HEK293 (cell line): ENCODE results near the gene MPC1.

Source experiments
- CTCF ChIA-PET: fragments of 350-600 bp; formaldehyde crosslinking; extraction: SDS; loops from one replicate; lab custom pipeline; 2021; ENCODE audit warnings: antibody characterized with exemption; lab: Yijun Ruan, JAX
- POLR2A ChIA-PET: fragments of 300-600 bp; formaldehyde crosslinking; extraction: SDS; loops from one replicate; lab custom pipeline; 2020; ENCODE audit warnings: antibody characterized with exemption, inconsistent platforms; lab: Yijun Ruan, JAX
- H3K27ac ChIP-seq: fragments of 200-500 bp; sonication (Bioruptor generic); 2 replicates; pipeline ENCODE4 v1.5.1; 2014; ENCODE audit warnings: low read depth, low read length, control low read depth, inconsistent platforms; ENCODE audit errors: extremely low read depth
- H3K36me3 ChIP-seq, 2 experiments: fragments of 200-500 bp in 1 of 2; sonication (Bioruptor generic) in 1 of 2; 1 replicate in 1 of 2; 2 replicates in 1 of 2; pipeline ENCODE4 v1.5.1; 2014 to 2017; ENCODE audit warnings: inconsistent platforms in 2 of 2, low read length in 2 of 2; ENCODE audit not compliant: control insufficient read depth in 2 of 2, insufficient read depth in 1 of 2
- H3K4me1 ChIP-seq: fragments of 200-500 bp; sonication (Bioruptor generic); 2 replicates; pipeline ENCODE4 v1.5.1; 2014; ENCODE audit warnings: mild to moderate bottlenecking, low read length, inconsistent platforms; ENCODE audit not compliant: control insufficient read depth, insufficient read depth
- H3K4me3 ChIP-seq: 2 replicates; pipeline ENCODE4 v1.5.1; 2011; ENCODE audit warnings: low read depth, mild to moderate bottlenecking, control low read depth, low read length, moderate library complexity
- H3K9me3 ChIP-seq: fragments of 200-500 bp; sonication (Bioruptor generic); 2 replicates; pipeline ENCODE4 v1.5.1; 2014; ENCODE audit warnings: low read depth, low read length, inconsistent platforms; ENCODE audit not compliant: control insufficient read depth, insufficient read depth
- GFI1B ChIP-seq: fragments of 450-650 bp; formaldehyde crosslinking; IDR thresholded peaks from 2 replicates; pipeline ENCODE4 v1.5.1; 2016; ENCODE audit warnings: missing biosample characterization, missing genetic modification characterization
- KLF1 ChIP-seq: fragments of 450-650 bp; formaldehyde crosslinking; IDR thresholded peaks from 2 replicates; pipeline ENCODE4 v1.5.1; 2016; ENCODE audit warnings: missing biosample characterization, missing genetic modification characterization
- KLF9 ChIP-seq: fragments of 450-650 bp; formaldehyde crosslinking; IDR thresholded peaks from 2 replicates; pipeline ENCODE4 v1.5.1; 2016; ENCODE audit warnings: missing biosample characterization, missing genetic modification characterization, low read depth
- SCRT1 ChIP-seq: fragments of 450-650 bp; formaldehyde crosslinking; IDR thresholded peaks from 2 replicates; pipeline ENCODE4 v1.5.1; 2016; ENCODE audit warnings: missing biosample characterization, missing genetic modification characterization, borderline replicate concordance
- TCF7L2 ChIP-seq: IDR thresholded peaks from 2 replicates; pipeline ENCODE4 v1.6.1; 2011; ENCODE audit warnings: low read depth, mild to moderate bottlenecking, inconsistent platforms, low read length, moderate library complexity, borderline replicate concordance
- ZBTB17 ChIP-seq: fragments of 450-650 bp; formaldehyde crosslinking; IDR thresholded peaks from 2 replicates; pipeline ENCODE4 v1.5.1; 2016; ENCODE audit warnings: missing biosample characterization, missing genetic modification characterization
- ZFHX2 ChIP-seq: fragments of 450-650 bp; formaldehyde crosslinking; conservative IDR thresholded peaks from 2 replicates; pipeline ENCODE4 v1.5.1; 2016; ENCODE audit warnings: missing biosample characterization, missing genetic modification characterization
- ZNF114 ChIP-seq: fragments of 450-650 bp; formaldehyde crosslinking; IDR thresholded peaks from 2 replicates; pipeline ENCODE4 v1.5.0; 2017; ENCODE audit warnings: missing biosample characterization, missing genetic modification characterization
- ZNF19 ChIP-seq: fragments of 450-650 bp; formaldehyde crosslinking; IDR thresholded peaks from 2 replicates; pipeline ENCODE4; 2016; ENCODE audit warnings: missing biosample characterization, missing genetic modification characterization, low read depth
- ZNF426 ChIP-seq: fragments of 450-650 bp; formaldehyde crosslinking; IDR thresholded peaks from 2 replicates; pipeline ENCODE4 v1.5.1; 2017; ENCODE audit warnings: missing biosample characterization, missing genetic modification characterization, mild to moderate bottlenecking, inconsistent platforms, moderate library complexity
- ZNF473 ChIP-seq: fragments of 450-650 bp; formaldehyde crosslinking; IDR thresholded peaks from 2 replicates; pipeline ENCODE4 v1.5.1; 2017; ENCODE audit warnings: missing biosample characterization, missing genetic modification characterization
- ZNF548 ChIP-seq: fragments of 450-650 bp; formaldehyde crosslinking; IDR thresholded peaks from 2 replicates; pipeline ENCODE4 v1.5.1; 2016; ENCODE audit warnings: missing biosample characterization, missing genetic modification characterization
- ZNF600 ChIP-seq: fragments of 450-650 bp; formaldehyde crosslinking; IDR thresholded peaks from 2 replicates; pipeline ENCODE4 v1.5.1; 2016; ENCODE audit warnings: missing biosample characterization, missing genetic modification characterization
- ZNF747 ChIP-seq: fragments of 450-650 bp; formaldehyde crosslinking; IDR thresholded peaks from 2 replicates; pipeline ENCODE4 v1.5.1; 2016; ENCODE audit warnings: missing biosample characterization, missing genetic modification characterization
- ZNF777 ChIP-seq: fragments of 450-650 bp; formaldehyde crosslinking; IDR thresholded peaks from 2 replicates; pipeline ENCODE4 v1.5.1; 2017; ENCODE audit warnings: missing biosample characterization, missing genetic modification characterization, borderline replicate concordance
- ZNF791 ChIP-seq: fragments of 450-650 bp; formaldehyde crosslinking; IDR thresholded peaks from 2 replicates; pipeline ENCODE4 v1.5.1; 2016; ENCODE audit warnings: missing biosample characterization, missing genetic modification characterization
- ZSCAN16 ChIP-seq: fragments of 450-650 bp; formaldehyde crosslinking; IDR thresholded peaks from 2 replicates; pipeline ENCODE4 v1.5.1; 2016; ENCODE audit warnings: missing biosample characterization, missing genetic modification characterization
- TF ChIP-seq, protein P1 (sequence below): fragments of 450-650 bp; formaldehyde crosslinking; conservative IDR thresholded peaks from 2 replicates; pipeline ENCODE4 v1.5.1; 2016; ENCODE audit warnings: low read depth, missing biosample characterization, missing genetic modification characterization
- TF ChIP-seq, protein P2 (sequence below): fragments of 450-650 bp; formaldehyde crosslinking; IDR thresholded peaks from 2 replicates; pipeline ENCODE4 v1.5.1; 2017; ENCODE audit warnings: missing biosample characterization, missing genetic modification characterization
- TF ChIP-seq, protein P3 (sequence below): fragments of 450-650 bp; formaldehyde crosslinking; IDR thresholded peaks from 2 replicates; pipeline ENCODE4 v1.5.1; 2016; ENCODE audit warnings: missing biosample characterization, missing genetic modification characterization
- TF ChIP-seq, protein P4 (sequence below): fragments of 450-650 bp; formaldehyde crosslinking; IDR thresholded peaks from 2 replicates; pipeline ENCODE4 v1.5.1; 2016; ENCODE audit warnings: missing biosample characterization, missing genetic modification characterization
- TF ChIP-seq, protein P5 (sequence below): fragments of 450-650 bp; formaldehyde crosslinking; IDR thresholded peaks from 2 replicates; pipeline ENCODE4 v1.5.1; 2016; ENCODE audit warnings: missing biosample characterization, missing genetic modification characterization
- TF ChIP-seq, protein P6 (sequence below): fragments of 450-650 bp; formaldehyde crosslinking; IDR thresholded peaks from 2 replicates; pipeline ENCODE4 v1.5.1; 2016; ENCODE audit warnings: missing biosample characterization, missing genetic modification characterization

Gene MPC1

DNA sequence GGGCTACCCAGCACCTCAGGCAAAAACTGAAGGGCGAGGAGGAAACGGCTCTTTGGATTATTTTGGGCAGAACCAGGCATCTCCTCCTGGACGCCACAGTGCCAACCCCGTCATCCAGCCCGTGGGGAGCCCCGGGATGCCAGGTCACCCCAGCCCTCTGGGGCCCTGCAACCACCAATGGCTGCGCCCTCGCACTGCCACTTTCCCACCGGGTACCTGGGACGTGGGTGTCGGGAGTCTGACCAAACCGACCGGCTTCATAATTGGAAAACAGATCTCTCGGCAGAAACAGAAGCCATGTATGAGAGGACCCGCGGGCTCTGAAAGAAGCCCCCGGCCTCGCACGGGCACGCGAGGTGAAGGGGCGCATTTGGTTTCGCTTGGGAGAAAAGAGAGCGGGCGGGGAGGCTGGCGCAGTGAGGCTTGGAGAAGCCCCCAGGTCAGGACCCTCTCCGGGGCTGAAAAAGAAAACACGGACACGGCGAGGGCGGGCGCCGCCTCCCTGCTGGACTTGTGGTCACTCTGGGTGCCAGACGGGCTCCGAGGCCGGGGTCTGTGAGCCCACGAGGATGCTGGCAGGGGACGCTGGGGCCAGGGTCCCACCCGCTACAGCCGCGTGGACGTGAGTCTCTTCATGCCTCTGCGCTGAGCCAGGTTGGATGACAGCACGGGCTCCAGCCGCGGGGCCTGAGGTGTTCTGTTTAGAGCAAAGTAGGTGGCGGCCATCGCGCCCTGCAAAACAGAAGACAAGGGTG lies 29.6 kb upstream of the MPC1 start (continued):
- TF ChIP-seq, protein P1, sequence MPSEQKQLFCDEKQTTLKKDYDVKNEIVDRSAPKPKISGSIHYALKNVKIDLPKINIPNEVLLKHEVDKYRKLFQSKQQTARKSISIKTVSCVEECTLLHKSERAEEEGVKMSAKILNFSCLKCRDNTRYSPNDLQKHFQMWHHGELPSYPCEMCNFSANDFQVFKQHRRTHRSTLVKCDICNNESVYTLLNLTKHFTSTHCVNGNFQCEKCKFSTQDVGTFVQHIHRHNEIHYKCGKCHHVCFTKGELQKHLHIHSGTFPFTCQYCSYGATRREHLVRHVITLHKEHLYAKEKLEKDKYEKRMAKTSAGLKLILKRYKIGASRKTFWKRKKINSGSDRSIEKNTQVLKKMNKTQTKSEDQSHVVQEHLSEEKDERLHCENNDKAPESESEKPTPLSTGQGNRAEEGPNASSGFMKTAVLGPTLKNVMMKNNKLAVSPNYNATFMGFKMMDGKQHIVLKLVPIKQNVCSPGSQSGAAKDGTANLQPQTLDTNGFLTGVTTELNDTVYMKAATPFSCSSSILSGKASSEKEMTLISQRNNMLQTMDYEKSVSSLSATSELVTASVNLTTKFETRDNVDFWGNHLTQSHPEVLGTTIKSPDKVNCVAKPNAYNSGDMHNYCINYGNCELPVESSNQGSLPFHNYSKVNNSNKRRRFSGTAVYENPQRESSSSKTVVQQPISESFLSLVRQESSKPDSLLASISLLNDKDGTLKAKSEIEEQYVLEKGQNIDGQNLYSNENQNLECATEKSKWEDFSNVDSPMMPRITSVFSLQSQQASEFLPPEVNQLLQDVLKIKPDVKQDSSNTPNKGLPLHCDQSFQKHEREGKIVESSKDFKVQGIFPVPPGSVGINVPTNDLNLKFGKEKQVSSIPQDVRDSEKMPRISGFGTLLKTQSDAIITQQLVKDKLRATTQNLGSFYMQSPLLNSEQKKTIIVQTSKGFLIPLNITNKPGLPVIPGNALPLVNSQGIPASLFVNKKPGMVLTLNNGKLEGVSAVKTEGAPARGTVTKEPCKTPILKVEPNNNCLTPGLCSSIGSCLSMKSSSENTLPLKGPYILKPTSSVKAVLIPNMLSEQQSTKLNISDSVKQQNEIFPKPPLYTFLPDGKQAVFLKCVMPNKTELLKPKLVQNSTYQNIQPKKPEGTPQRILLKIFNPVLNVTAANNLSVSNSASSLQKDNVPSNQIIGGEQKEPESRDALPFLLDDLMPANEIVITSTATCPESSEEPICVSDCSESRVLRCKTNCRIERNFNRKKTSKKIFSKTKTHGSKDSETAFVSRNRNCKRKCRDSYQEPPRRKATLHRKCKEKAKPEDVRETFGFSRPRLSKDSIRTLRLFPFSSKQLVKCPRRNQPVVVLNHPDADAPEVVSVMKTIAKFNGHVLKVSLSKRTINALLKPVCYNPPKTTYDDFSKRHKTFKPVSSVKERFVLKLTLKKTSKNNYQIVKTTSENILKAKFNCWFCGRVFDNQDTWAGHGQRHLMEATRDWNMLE (tag by site-specific recombination), result no peak
- TF ChIP-seq ZBTB17 (tag by site-specific recombination) (no peak), SCRT1 (tag by site-specific recombination) (no peak), KLF1 (tag by site-specific recombination) (no peak), ZNF19 (tag by site-specific recombination) (no peak), ZNF791 (no peak), TCF7L2 (no peak), KLF9 (tag by site-specific recombination) (no peak), GFI1B (tag by site-specific recombination) (no peak), ZNF114 (tag by site-specific recombination) (no peak)

DNA sequence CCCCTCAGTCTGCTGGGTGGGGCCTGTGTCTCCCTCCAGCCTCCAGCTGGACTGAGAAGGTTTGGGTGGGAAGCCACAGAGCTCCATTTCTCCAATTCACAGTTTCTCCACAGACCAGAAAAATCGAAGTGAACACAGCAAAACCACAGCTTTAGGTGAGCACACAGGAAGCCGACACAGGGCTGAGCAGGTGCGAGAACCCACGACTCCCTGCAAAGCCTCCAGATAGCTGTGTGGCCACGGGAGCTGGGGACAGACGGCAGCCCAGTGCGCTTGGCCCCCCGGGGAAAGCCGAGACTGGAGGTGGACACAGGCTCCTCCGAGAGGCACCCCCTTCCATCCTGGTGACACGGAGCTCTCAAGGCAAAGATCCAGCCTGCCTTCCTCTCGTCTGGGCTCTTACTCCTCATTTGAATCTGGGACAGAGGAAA lies 29.0 kb upstream of the MPC1 start:
- Histone ChIP-seq H3K27ac (no peak overlapping the region), H3K4me1 (no peaks in the 10 kb centered on the region), H3K4me3 (no peak overlapping the region), H3K9me3 (no peaks in the 10 kb centered on the region), H3K36me3 (no peaks in the 10 kb centered on the region; a peak in 1 of 3 replicates)
- POLR2A ChIA-PET, result no interaction called here
- CTCF ChIA-PET, result no interaction called here
- TF ChIP-seq ZNF548 (tag by site-specific recombination), result no peak
- TF ChIP-seq, protein P2, sequence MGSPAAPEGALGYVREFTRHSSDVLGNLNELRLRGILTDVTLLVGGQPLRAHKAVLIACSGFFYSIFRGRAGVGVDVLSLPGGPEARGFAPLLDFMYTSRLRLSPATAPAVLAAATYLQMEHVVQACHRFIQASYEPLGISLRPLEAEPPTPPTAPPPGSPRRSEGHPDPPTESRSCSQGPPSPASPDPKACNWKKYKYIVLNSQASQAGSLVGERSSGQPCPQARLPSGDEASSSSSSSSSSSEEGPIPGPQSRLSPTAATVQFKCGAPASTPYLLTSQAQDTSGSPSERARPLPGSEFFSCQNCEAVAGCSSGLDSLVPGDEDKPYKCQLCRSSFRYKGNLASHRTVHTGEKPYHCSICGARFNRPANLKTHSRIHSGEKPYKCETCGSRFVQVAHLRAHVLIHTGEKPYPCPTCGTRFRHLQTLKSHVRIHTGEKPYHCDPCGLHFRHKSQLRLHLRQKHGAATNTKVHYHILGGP, result no peak
- TF ChIP-seq ZNF747 (tag by site-specific recombination), result no peak
- TF ChIP-seq ZNF473 (tag by site-specific recombination), result no peak
- TF ChIP-seq, protein P3, sequence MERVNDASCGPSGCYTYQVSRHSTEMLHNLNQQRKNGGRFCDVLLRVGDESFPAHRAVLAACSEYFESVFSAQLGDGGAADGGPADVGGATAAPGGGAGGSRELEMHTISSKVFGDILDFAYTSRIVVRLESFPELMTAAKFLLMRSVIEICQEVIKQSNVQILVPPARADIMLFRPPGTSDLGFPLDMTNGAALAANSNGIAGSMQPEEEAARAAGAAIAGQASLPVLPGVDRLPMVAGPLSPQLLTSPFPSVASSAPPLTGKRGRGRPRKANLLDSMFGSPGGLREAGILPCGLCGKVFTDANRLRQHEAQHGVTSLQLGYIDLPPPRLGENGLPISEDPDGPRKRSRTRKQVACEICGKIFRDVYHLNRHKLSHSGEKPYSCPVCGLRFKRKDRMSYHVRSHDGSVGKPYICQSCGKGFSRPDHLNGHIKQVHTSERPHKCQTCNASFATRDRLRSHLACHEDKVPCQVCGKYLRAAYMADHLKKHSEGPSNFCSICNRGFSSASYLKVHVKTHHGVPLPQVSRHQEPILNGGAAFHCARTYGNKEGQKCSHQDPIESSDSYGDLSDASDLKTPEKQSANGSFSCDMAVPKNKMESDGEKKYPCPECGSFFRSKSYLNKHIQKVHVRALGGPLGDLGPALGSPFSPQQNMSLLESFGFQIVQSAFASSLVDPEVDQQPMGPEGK (tag by site-specific recombination), result no peak
- TF ChIP-seq, protein P4, sequence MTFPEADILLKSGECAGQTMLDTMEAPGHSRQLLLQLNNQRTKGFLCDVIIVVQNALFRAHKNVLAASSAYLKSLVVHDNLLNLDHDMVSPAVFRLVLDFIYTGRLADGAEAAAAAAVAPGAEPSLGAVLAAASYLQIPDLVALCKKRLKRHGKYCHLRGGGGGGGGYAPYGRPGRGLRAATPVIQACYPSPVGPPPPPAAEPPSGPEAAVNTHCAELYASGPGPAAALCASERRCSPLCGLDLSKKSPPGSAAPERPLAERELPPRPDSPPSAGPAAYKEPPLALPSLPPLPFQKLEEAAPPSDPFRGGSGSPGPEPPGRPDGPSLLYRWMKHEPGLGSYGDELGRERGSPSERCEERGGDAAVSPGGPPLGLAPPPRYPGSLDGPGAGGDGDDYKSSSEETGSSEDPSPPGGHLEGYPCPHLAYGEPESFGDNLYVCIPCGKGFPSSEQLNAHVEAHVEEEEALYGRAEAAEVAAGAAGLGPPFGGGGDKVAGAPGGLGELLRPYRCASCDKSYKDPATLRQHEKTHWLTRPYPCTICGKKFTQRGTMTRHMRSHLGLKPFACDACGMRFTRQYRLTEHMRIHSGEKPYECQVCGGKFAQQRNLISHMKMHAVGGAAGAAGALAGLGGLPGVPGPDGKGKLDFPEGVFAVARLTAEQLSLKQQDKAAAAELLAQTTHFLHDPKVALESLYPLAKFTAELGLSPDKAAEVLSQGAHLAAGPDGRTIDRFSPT (tag by site-specific recombination), result no peak
- TF ChIP-seq ZNF600 (tag by site-specific recombination), result no peak
- no peak for TF ChIP-seq ZNF777 (tag by site-specific recombination)
- TF ChIP-seq ZFHX2 (tag by site-specific recombination), result no peak
- TF ChIP-seq ZSCAN16, result no peak
- no peak for TF ChIP-seq ZNF426
- TF ChIP-seq, protein P5, sequence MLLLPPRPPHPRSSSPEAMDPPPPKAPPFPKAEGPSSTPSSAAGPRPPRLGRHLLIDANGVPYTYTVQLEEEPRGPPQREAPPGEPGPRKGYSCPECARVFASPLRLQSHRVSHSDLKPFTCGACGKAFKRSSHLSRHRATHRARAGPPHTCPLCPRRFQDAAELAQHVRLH (tag by site-specific recombination), result no peak
- TF ChIP-seq, protein P6, sequence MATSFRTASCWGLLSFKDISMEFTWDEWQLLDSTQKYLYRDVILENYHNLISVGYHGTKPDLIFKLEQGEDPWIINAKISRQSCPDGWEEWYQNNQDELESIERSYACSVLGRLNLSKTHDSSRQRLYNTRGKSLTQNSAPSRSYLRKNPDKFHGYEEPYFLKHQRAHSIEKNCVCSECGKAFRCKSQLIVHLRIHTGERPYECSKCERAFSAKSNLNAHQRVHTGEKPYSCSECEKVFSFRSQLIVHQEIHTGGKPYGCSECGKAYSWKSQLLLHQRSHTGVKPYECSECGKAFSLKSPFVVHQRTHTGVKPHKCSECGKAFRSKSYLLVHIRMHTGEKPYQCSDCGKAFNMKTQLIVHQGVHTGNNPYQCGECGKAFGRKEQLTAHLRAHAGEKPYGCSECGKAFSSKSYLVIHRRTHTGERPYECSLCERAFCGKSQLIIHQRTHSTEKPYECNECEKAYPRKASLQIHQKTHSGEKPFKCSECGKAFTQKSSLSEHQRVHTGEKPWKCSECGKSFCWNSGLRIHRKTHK (tag by site-specific recombination), result no peak
